Muscle layer of duodenum (tissue), 2 donors: ENCODE data around the gene PLCB3.

Experiments used
- H3K27ac ChIP-seq: one replicate; pipeline ENCODE4 v1.7.0; 2013; ENCODE audit warnings: mild to moderate bottlenecking, low read length
- H3K27me3 ChIP-seq: one replicate; pipeline ENCODE4 v1.7.0; 2013; ENCODE audit warnings: low read depth, mild to moderate bottlenecking, control low read depth, low read length
- H3K36me3 ChIP-seq, 2 donors: one replicate each; pipeline ENCODE4 v1.7.0; 2013; ENCODE audit warnings: low read length in 2 of 2, control low read depth in 1 of 2, mild to moderate bottlenecking in 1 of 2; ENCODE audit not compliant: insufficient read depth in 2 of 2, control insufficient read depth in 1 of 2
- H3K4me1 ChIP-seq, 2 donors: one replicate each; pipeline ENCODE4 v1.7.0; 2013; ENCODE audit warnings: low read length in 2 of 2, mild to moderate bottlenecking in 2 of 2, control low read depth in 1 of 2, moderate library complexity in 1 of 2; ENCODE audit not compliant: insufficient read depth in 2 of 2, control insufficient read depth in 1 of 2
- H3K4me3 ChIP-seq, 2 donors: one replicate each; pipeline ENCODE4 v1.7.0; 2013; ENCODE audit warnings: low read length in 2 of 2, low read depth in 1 of 2, mild to moderate bottlenecking in 1 of 2
- H3K9me3 ChIP-seq, 2 donors: one replicate each; pipeline ENCODE4 v1.7.0; 2013; ENCODE audit warnings: low read length in 2 of 2, control low read depth in 1 of 2, mild to moderate bottlenecking in 1 of 2; ENCODE audit not compliant: control insufficient read depth in 1 of 2
- donor health status: healthy.

Gene PLCB3

GRCh38 chr11:64287676-64288352 is 36.5 kb downstream of the PLCB3 start:
- H3K4me3 ChIP-seq = no peak overlapping the region
- no peak overlapping the region for H3K27ac ChIP-seq
- peaks cover 22% of the 10 kb centered on the region for H3K27me3 ChIP-seq
- no peaks in the 10 kb centered on the region for H3K36me3 ChIP-seq
- H3K4me1 ChIP-seq = peaks cover 4 to 42% of the 10 kb centered on the region in 2 donors
- no peaks in the 10 kb centered on the region for H3K9me3 ChIP-seq

DNA sequence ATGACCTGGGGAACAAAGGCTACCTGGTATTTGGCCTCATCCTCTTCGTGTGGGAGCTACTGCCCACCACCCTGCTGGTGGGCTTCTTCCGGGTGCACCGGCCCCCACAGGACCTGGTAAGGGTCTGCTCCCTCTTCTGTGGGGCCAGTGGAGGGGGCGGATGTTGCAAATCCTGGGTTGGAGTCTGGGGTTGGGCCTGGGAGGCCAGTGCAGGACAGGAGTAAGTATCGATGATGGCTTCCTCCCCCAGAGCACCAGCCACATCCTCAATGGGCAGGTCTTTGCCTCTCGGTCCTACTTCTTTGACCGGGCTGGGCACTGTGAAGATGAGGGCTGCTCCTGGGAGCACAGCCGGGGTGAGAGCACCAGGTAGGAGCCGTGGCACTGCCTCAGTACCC is 37.0 kb downstream of the PLCB3 start:
- H3K27ac ChIP-seq = no peak overlapping the region
- peaks cover 4 to 36% of the 10 kb centered on the region in 2 donors for H3K4me1 ChIP-seq
- H3K36me3 ChIP-seq = no peaks in the 10 kb centered on the region
- no peak overlapping the region for H3K4me3 ChIP-seq
- no peaks in the 10 kb centered on the region for H3K9me3 ChIP-seq
- peaks cover 26% of the 10 kb centered on the region for H3K27me3 ChIP-seq

GRCh38 chr11:64289002-64289564 is 37.8 kb downstream of the PLCB3 start:
- peaks cover under 1 to 29% of the 10 kb centered on the region in 2 donors for H3K4me1 ChIP-seq
- peaks cover 31% of the 10 kb centered on the region for H3K27me3 ChIP-seq
- H3K27ac ChIP-seq = no peak overlapping the region
- no peaks in the 10 kb centered on the region for H3K36me3 ChIP-seq
- no peak overlapping the region for H3K4me3 ChIP-seq
- H3K9me3 ChIP-seq = no peaks in the 10 kb centered on the region

GRCh38 chr11:64290352-64291261 is 39.3 kb downstream of the PLCB3 start:
- H3K9me3 ChIP-seq = no peaks in the 10 kb centered on the region
- H3K27ac ChIP-seq = no peak overlapping the region
- peaks cover 38% of the 10 kb centered on the region for H3K27me3 ChIP-seq
- no peaks in the 10 kb centered on the region for H3K36me3 ChIP-seq
- peaks cover 0 to 26% of the 10 kb centered on the region in 2 donors for H3K4me1 ChIP-seq
- H3K4me3 ChIP-seq = no peak overlapping the region

DNA sequence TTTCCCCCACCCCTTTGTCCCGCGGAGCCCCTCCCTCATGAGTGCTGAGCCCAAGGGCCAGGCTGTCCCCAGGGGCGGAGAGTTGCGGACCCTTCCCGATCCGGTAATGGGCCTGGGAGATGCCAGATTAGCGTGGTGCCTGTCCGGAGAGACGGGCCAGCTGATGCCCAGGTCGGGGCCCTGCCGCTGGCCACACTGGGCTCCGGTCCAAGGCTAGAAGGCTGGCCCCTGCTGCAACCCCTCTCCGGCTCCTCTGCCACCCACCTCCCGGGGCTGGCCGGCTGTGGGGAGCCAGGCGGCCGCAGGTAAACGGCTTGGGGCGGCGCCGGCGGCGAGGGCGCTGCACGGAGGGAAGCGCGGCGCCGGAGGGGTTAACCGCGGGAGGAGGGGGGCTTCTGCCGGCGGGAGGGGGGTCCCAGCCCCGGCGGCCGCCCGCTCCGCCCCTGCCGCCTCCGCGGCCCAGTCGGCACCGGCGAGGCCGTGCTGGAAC is 40.0 kb downstream of the PLCB3 start, which contains the start of gene KCNK4:
TSS of gene KCNK4 (plus strand) at position 41 of the 490 bp plus-strand sequence. CDS start 1,717 bp downstream, outside the sequence.
- H3K9me3 ChIP-seq = no peaks in the 10 kb centered on the region
- H3K27ac ChIP-seq = no peak within 1 kb of the TSS
- peaks cover 44% of the 10 kb centered on the region for H3K27me3 ChIP-seq

GRCh38 chr11:64291752-64292459 is 40.6 kb downstream of the PLCB3 start:
- Histone ChIP-seq H3K9me3 (no peaks in the 10 kb centered on the region), H3K4me1 (peaks cover 0 to 15% of the 10 kb centered on the region in 2 donors), H3K36me3 (no peaks in the 10 kb centered on the region), H3K27me3 (peaks cover 49% of the 10 kb centered on the region), H3K27ac (no peak overlapping the region), H3K4me3 (peak overlapping the region in 1 of 2 donors; percentile 53)

More for the DNA sequence above, 40.0 kb downstream of the PLCB3 start, which contains the start of gene KCNK4:
- H3K4me1 ChIP-seq = peaks cover 0 to 20% of the 10 kb centered on the region in 2 donors
- peak within 1 kb of the TSS in 1 of 2 donors; percentile 53 for H3K4me3 ChIP-seq
- no peaks in the 10 kb centered on the region for H3K36me3 ChIP-seq

DNA sequence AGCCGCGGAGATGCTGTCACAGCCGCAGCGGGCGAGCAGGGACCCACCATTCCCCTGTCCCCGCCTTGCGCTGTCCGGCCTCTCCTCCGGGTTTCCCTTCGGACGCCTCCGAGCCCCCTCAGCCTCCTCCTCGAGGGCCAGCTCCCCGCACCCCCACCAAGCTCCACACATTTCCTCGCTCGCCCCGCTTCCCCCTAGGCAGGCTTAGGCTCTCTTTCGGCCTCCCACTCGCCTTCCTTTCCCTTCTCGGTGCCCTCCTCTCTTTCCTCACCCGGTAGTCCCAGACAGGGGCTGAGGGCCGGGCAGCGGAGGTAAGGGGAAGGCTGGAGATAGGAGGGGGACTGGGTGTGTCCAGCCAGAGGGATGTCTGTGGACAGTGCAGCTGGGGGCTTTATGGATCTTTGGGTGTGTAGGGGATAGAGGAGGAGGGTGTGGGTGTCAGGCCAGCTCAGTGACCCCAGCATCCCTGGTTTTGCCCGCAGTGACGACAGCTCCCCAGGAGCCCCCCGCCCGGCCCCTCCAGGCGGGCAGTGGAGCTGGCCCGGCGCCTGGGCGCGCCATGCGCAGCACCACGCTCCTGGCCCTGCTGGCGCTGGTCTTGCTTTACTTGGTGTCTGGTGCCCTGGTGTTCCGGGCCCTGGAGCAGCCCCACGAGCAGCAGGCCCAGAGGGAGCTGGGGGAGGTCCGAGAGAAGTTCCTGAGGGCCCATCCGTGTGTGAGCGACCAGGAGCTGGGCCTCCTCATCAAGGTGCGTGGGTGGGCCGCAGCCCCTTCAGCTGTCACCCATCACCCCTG is 41.3 kb downstream of the PLCB3 start:
- Histone ChIP-seq H3K4me1 (peaks cover 0 to 15% of the 10 kb centered on the region in 2 donors), H3K27ac (no peak overlapping the region), H3K36me3 (no peaks in the 10 kb centered on the region), H3K27me3 (peaks cover 56% of the 10 kb centered on the region), H3K9me3 (no peaks in the 10 kb centered on the region), H3K4me3 (peak overlapping the region in 1 of 2 donors; percentile 53)

GRCh38 chr11:64294774-64295173 is 43.4 kb downstream of the PLCB3 start:
- peaks cover 72% of the 10 kb centered on the region for H3K27me3 ChIP-seq
- peaks cover 0 to 25% of the 10 kb centered on the region in 2 donors for H3K4me1 ChIP-seq
- no peak overlapping the region for H3K27ac ChIP-seq
- no peaks in the 10 kb centered on the region for H3K9me3 ChIP-seq
- H3K36me3 ChIP-seq = no peaks in the 10 kb centered on the region
- no peak overlapping the region for H3K4me3 ChIP-seq

GRCh38 chr11:64295760-64296159 is 44.4 kb downstream of the PLCB3 start:
- Histone ChIP-seq H3K36me3 (no peaks in the 10 kb centered on the region), H3K27me3 (peaks cover 73% of the 10 kb centered on the region), H3K4me3 (no peak overlapping the region), H3K9me3 (no peaks in the 10 kb centered on the region), H3K4me1 (peaks cover 0 to 35% of the 10 kb centered on the region in 2 donors), H3K27ac (no peak overlapping the region)

DNA sequence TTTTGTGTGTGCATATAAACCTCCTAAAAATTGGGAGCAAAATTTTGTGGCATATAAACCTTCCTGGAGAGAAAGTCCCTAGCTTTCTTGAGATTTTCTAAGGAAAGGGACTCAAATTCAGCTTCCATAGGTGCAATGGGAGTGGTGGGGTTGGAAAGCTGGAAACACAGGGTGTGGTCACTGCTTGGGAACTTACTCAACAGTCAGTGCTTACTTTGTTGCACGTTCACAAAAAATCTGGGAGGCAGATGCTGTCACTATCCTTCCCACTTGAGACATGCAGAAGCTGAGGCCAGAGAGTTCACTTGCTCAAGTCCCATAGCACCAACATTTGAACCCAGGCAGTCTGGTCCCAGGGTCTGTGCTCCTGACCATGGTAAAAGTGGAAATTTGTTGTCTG is 44.9 kb downstream of the PLCB3 start:
- no peak overlapping the region for H3K4me3 ChIP-seq
- H3K27ac ChIP-seq = no peak overlapping the region
- peaks cover 0 to 37% of the 10 kb centered on the region in 2 donors for H3K4me1 ChIP-seq
- no peaks in the 10 kb centered on the region for H3K9me3 ChIP-seq
- H3K36me3 ChIP-seq = no peaks in the 10 kb centered on the region
- H3K27me3 ChIP-seq = peaks cover 69% of the 10 kb centered on the region
